Upper lobe of left lung (tissue), 6 donors: ENCODE data around the gene BNC2. TPM values are rescaled to one million over a fixed set of nuclear protein-coding genes. Genes with fewer than 3 reads are reported as not detected.

Source experiments
- ATAC-seq, 2 donors: fragments of 200-7000 bp; cut with Tn5 transposase; one replicate each; pipeline ENCODE4 v1.9.1; 2022; ENCODE audit warnings: mild to moderate bottlenecking in 2 of 2, moderate library complexity in 2 of 2; ENCODE audit not compliant: low FRiP score in 2 of 2
- DNase-seq, 2 donors: peaks; one replicate each; pipeline ENCODE4 v3.0.0-alpha.2; 2019 to 2020
- H3K27ac ChIP-seq, 4 donors: fragments of 200-600 bp; sonication (generic); one replicate each; pipeline ENCODE4 v1.5.1; 2016 to 2019
- H3K27me3 ChIP-seq, 4 donors: fragments of 200-600 bp; sonication (generic); one replicate each; pipeline ENCODE4 v1.5.1; 2017 to 2019
- H3K36me3 ChIP-seq, 4 donors: fragments of 200-600 bp; sonication (generic); one replicate each; pipeline ENCODE4 v1.5.1; 2016 to 2019
- H3K4me1 ChIP-seq, 4 donors: fragments of 200-600 bp; sonication (generic); one replicate each; pipeline ENCODE4 v1.5.1; 2018 to 2019
- H3K4me3 ChIP-seq, 4 donors: fragments of 200-600 bp; sonication (generic); one replicate each; pipeline ENCODE4 v1.5.1; 2017 to 2019; ENCODE audit warnings: mild to moderate bottlenecking in 2 of 4, moderate library complexity in 1 of 4
- H3K9me3 ChIP-seq, 4 donors: fragments of 200-600 bp; sonication (generic); one replicate each; pipeline ENCODE4 v1.5.1; 2018 to 2019
- CTCF ChIP-seq, 6 experiments: fragments of 450-650 bp in 4 of 6; fragments of 200-600 bp in 2 of 6; sonication (generic) in 2 of 6; IDR thresholded peaks; one replicate each; pipeline ENCODE4 v1.5.1; 2016 to 2019; ENCODE audit warnings: antibody characterized with exemption in 6 of 6
- EP300 ChIP-seq, 4 donors: sonication (generic); formaldehyde crosslinking; IDR thresholded peaks; one replicate each; pipeline ENCODE4 v1.5.1; 2017; ENCODE audit warnings: antibody characterized with exemption in 4 of 4, control low read depth in 2 of 4
- POLR2A ChIP-seq, 4 donors: fragments of 450-650 bp; IDR thresholded peaks; one replicate each; pipeline ENCODE4 v1.5.1; 2016 to 2017; ENCODE audit warnings: antibody characterized with exemption in 4 of 4, mild to moderate bottlenecking in 2 of 4
- POLR2AphosphoS5 ChIP-seq, 2 donors: sonication (generic); formaldehyde crosslinking; IDR thresholded peaks; one replicate each; pipeline ENCODE4 v1.5.1; 2017; ENCODE audit warnings: antibody characterized with exemption in 2 of 2
- WGBS, 2 donors: methylation state at CpG; one replicate each; pipeline ENCODE4 v1.1.5; 2017 to 2018; 5-methylcytosine and 5-hydroxymethylcytosine counted together
- total RNA-seq, 6 donors: library from RNA; depleted of rRNA in 4 of 6; stranded (reverse); fragments of >200 nt in 4 of 6; gene quantifications; one replicate each; pipeline versions ENCODE4 v1.1.0 to v1.2.1, GENCODE V29; 2016 to 2021
- donor health status: DM: no; HTN: no; CAD: no; lungs with moderate emphysema.
- donor health status: DM: no; HTN: yes; CAD: no; lungs with severe emphysema.

Gene BNC2
- total RNA-seq, 6 donors from 2014 or later = 4.6 to 21.7 (median 10.7) TPM

GRCh38 chr9:16705111-16705604, 165.3 kb downstream of the BNC2 start:
- peak in 1 of 2 donors; percentile 46 for DNase-seq
- H3K4me1 ChIP-seq = peaks cover 0 to 8% (median 0%) of the 10 kb centered on the region in 4 donors
- 29 to 67% methylated on average over 9 of the region's 9 CpGs for WGBS, 2 donors

GRCh38 chr9:16704116-16705110, 166.1 kb downstream of the BNC2 start:
- Histone ChIP-seq H3K27me3 (no peaks in the 10 kb centered on the region), H3K4me3 (no peak overlapping the region), H3K36me3 (no peaks in the 10 kb centered on the region), H3K27ac (peak overlapping the region; percentile 59 to 72 (median 67)), H3K9me3 (no peaks in the 10 kb centered on the region), H3K4me1 (peaks cover 0 to 8% (median 0%) of the 10 kb centered on the region in 4 donors)
- TF ChIP-seq EP300 (IDR thresholded peaks at IDR 0.05) = no peak
- no peak for TF ChIP-seq POLR2AphosphoS5 (IDR thresholded peaks at IDR 0.05)
- TF ChIP-seq POLR2A (IDR thresholded peaks at IDR 0.05) = no peak
- TF ChIP-seq CTCF (IDR thresholded peaks at IDR 0.05) = no peak
- 59 to 82% methylated on average over 12 of the region's 12 CpGs for WGBS, 2 donors
- DNase-seq = peak; percentile 20 to 22
- ATAC-seq = peak; percentile 31 to 74

More at GRCh38 chr9:16705111-16705604, 165.3 kb downstream of the BNC2 start:
- peak overlapping the region; percentile 59 to 72 (median 67) for H3K27ac ChIP-seq
- no peaks in the 10 kb centered on the region for H3K27me3 ChIP-seq
- no peaks in the 10 kb centered on the region for H3K9me3 ChIP-seq
- TF ChIP-seq EP300 (IDR thresholded peaks at IDR 0.05) = peak in 3 of 4 donors; percentile 33 to 62 (median 36)
- no peak for TF ChIP-seq POLR2A (IDR thresholded peaks at IDR 0.05)
- TF ChIP-seq CTCF (IDR thresholded peaks at IDR 0.05) = no peak
- peak; percentile 64 to 83 for TF ChIP-seq POLR2AphosphoS5 (IDR thresholded peaks at IDR 0.05)
- H3K4me3 ChIP-seq = no peak overlapping the region
- H3K36me3 ChIP-seq = no peaks in the 10 kb centered on the region
- ATAC-seq = peak; percentile 93 to 94

GRCh38 chr9:16701347-16701746, 169.1 kb downstream of the BNC2 start:
- Histone ChIP-seq H3K27ac (no peak overlapping the region), H3K4me3 (no peak overlapping the region), H3K9me3 (no peaks in the 10 kb centered on the region), H3K4me1 (peaks cover 0 to 8% (median 0%) of the 10 kb centered on the region in 4 donors), H3K36me3 (no peaks in the 10 kb centered on the region), H3K27me3 (no peaks in the 10 kb centered on the region)
- ATAC-seq (no peak), DNase-seq (no peak)
- no peak for TF ChIP-seq POLR2A (IDR thresholded peaks at IDR 0.05)
- TF ChIP-seq EP300 (IDR thresholded peaks at IDR 0.05) = no peak
- TF ChIP-seq POLR2AphosphoS5 (IDR thresholded peaks at IDR 0.05) = no peak
- TF ChIP-seq CTCF (IDR thresholded peaks at IDR 0.05) = no peak
- WGBS, 2 donors = 40 to 56% methylated on average over 2 of the region's 2 CpGs

GRCh38 chr9:16693616-16694015, 176.9 kb downstream of the BNC2 start:
- no peaks in the 10 kb centered on the region for H3K27me3 ChIP-seq
- WGBS, 2 donors = 69% methylated on average over 3 of the region's 3 CpGs
- no peak for TF ChIP-seq POLR2AphosphoS5 (IDR thresholded peaks at IDR 0.05)
- TF ChIP-seq POLR2A (IDR thresholded peaks at IDR 0.05) = no peak
- TF ChIP-seq EP300 (IDR thresholded peaks at IDR 0.05) = no peak
- no peak for TF ChIP-seq CTCF (IDR thresholded peaks at IDR 0.05)
- H3K4me1 ChIP-seq = peaks cover 0 to 5% (median 0%) of the 10 kb centered on the region in 4 donors
- H3K27ac ChIP-seq = no peak overlapping the region
- no peaks in the 10 kb centered on the region for H3K9me3 ChIP-seq
- ATAC-seq = no peak
- no peaks in the 10 kb centered on the region for H3K36me3 ChIP-seq
- no peak for DNase-seq
- H3K4me3 ChIP-seq = no peak overlapping the region
